Measurements from ENCODE around the gene ADAP1.
"Not testable (repeated sequence)": the region's sequence is repeated elsewhere in the genome, so short reads cannot be mapped to it uniquely, and the experiment has no call there.

ADAP1 gene

GRCh38 chr7:963236-964078 lies 9.0 kb upstream of the ADAP1 start:
- in situ Hi-C loops (cut with HindIII; ENCODE audit: low sequenced_read_pairs), result loop anchor here (25.0 kb wide), 1 partner anchor 176 kb away; no protein-coding TSS in a partner anchor
- DNase-seq (ENCODE audit: low read depth), result no peak
- no peak overlapping the region for H3K4me3 ChIP-seq (ENCODE audit: low read depth, low read length)
- TF ChIP-seq CTCF (IDR thresholded peaks at IDR 0.05; ENCODE audit: low read depth, low read length, missing control alignments), result no peak

- no peak for TF ChIP-seq CTCF (IDR thresholded peaks at IDR 0.05; ENCODE audit: low read depth, low read length, missing control alignments)
- no peak overlapping the region for H3K4me3 ChIP-seq (ENCODE audit: low read depth, low read length)
- in situ Hi-C loops (cut with HindIII; ENCODE audit: low sequenced_read_pairs), result loop anchor here (25.0 kb wide), 1 partner anchor 175 kb away; no protein-coding TSS in a partner anchor
- no peak for DNase-seq (ENCODE audit: low read depth)
Measured at GRCh38 chr7:962401-963081, 8.1 kb upstream of the ADAP1 start.

GRCh38 chr7:961546-962400 lies 7.3 kb upstream of the ADAP1 start:
- TF ChIP-seq CTCF (IDR thresholded peaks at IDR 0.05; ENCODE audit: low read depth, low read length, missing control alignments), result no peak

GRCh38 chr7:960972-961371 lies 6.5 kb upstream of the ADAP1 start:
- not testable (repeated sequence) for DNase-seq (ENCODE audit: low read depth); H3K4me3 ChIP-seq (ENCODE audit: low read depth, low read length)
- in situ Hi-C loops (cut with HindIII; ENCODE audit: low sequenced_read_pairs), result loop anchor here (25.0 kb wide), 1 partner anchor 174 kb away; no protein-coding TSS in a partner anchor

More at GRCh38 chr7:961546-962400, 7.3 kb upstream of the ADAP1 start:
- in situ Hi-C loops (cut with HindIII; ENCODE audit: low sequenced_read_pairs), result loop anchor here (25.0 kb wide), 1 partner anchor 174 kb away; no protein-coding TSS in a partner anchor
- DNase-seq (ENCODE audit: low read depth), result no peak
- no peak overlapping the region for H3K4me3 ChIP-seq (ENCODE audit: low read depth, low read length)

GRCh38 chr7:960269-960871 lies 5.9 kb upstream of the ADAP1 start:
- TF ChIP-seq CTCF (IDR thresholded peaks at IDR 0.05; ENCODE audit: low read depth, low read length, missing control alignments), result no peak
- no peak overlapping the region for H3K4me3 ChIP-seq (ENCODE audit: low read depth, low read length)
- in situ Hi-C loops (cut with HindIII; ENCODE audit: low sequenced_read_pairs), result loop anchor here (25.0 kb wide), 1 partner anchor 173 kb away; no protein-coding TSS in a partner anchor
- no peak for DNase-seq (ENCODE audit: low read depth)

GRCh38 chr7:959740-960139 lies 5.3 kb upstream of the ADAP1 start:
- H3K4me3 ChIP-seq (ENCODE audit: low read depth, low read length); DNase-seq (ENCODE audit: low read depth): not testable (repeated sequence)
- in situ Hi-C loops (cut with HindIII; ENCODE audit: low sequenced_read_pairs), result loop anchor here (25.0 kb wide), 1 partner anchor 172 kb away; no protein-coding TSS in a partner anchor

DNA sequence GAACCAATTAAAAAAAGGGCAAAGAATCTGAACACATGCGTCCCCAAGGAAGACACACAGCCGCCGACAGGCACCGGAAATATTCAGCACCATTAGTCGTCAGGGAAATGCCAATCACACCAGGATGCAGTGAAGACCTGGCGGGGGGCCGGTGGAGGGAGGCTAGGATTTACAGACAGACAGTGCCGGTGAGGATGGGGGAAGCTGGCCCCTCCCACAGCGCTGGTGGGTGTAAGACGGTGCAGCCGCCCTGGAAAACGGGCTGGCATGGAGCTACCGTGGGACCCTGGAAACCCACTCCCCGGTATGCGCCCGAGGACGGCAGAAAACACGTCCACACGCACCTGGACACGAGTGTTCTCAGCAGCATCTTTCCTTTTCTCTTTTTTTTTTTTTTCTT lies 4.8 kb upstream of the ADAP1 start:
- in situ Hi-C loops (cut with HindIII; ENCODE audit: low sequenced_read_pairs), result loop anchor here (25.0 kb wide), 1 partner anchor 172 kb away; no protein-coding TSS in a partner anchor
- H3K4me3 ChIP-seq (ENCODE audit: low read depth, low read length), result no peak overlapping the region
- no peak for TF ChIP-seq CTCF (IDR thresholded peaks at IDR 0.05; ENCODE audit: low read depth, low read length, missing control alignments)

More for the DNA sequence above, 4.8 kb upstream of the ADAP1 start:
- DNase-seq (ENCODE audit: low read depth), result no peak

Data from astrocyte of the cerebellum (primary cell).